ENCODE measurements around the gene PLCB1.

The PLCB1 gene

DNA sequence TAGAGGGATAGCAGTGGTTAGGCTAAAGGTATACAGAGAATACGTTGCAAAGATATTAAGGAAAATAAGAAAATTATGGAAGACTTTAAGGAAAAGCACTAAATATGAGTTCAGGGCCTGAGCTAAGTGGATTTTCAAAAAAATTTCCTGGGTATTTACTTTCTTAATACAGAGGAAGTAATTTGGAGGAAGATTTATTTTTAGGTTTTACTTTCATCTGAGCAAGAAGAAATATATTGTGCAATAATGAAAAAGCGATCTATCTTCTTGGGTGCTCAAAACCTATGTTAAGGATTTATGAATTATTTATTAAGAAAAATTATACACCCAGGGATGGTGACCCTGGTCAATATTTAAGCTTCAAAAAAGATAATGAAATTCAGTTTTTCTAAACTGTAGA, 224.7 kb downstream of the PLCB1 start:
- Histone ChIP-seq H3K9ac (ENCODE audit: low read depth, low read length, poor library complexity, severe bottlenecking) (no peak overlapping the region), H3K4me2 (ENCODE audit: low read depth, low read length, poor library complexity, severe bottlenecking) (no peak overlapping the region), H3K9me3 (ENCODE audit: insufficient read depth, low read depth, low read length) (no peaks in the 10 kb centered on the region), H3K9me2 (replicated peaks; ENCODE audit: low read depth, low read length) (no peaks in the 10 kb centered on the region), H2AFZ (ENCODE audit: low read length) (no peak overlapping the region), H3K4me3 (ENCODE audit: low read length, poor library complexity, severe bottlenecking) (no peak overlapping the region), H3K27me3 (ENCODE audit: insufficient read depth, low read length, poor library complexity, severe bottlenecking) (no peaks in the 10 kb centered on the region), H3K79me2 (ENCODE audit: insufficient read depth, low read length) (0 out of 2 replicates have a peak, but pooled peaks cover 7% of the 10 kb centered on the region), H3K36me3 (ENCODE audit: insufficient read depth, low read length) (no peaks in the 10 kb centered on the region), H3K4me1 (ENCODE audit: insufficient read depth, low read length, poor library complexity, severe bottlenecking) (peaks cover 15% of the 10 kb centered on the region), H4K20me1 (ENCODE audit: insufficient read depth, low read length, poor library complexity, severe bottlenecking) (no peaks in the 10 kb centered on the region), H3F3A (ENCODE audit: low read depth) (no peaks in the 10 kb centered on the region)
- no peak for TF ChIP-seq CTCF (conservative IDR thresholded peaks at IDR 0.05; ENCODE audit: low read length)
- no peak for TF ChIP-seq EZH2phosphoT487 (IDR thresholded peaks at IDR 0.05; ENCODE audit: borderline replicate concordance)

- Histone ChIP-seq H3K4me2 (ENCODE audit: low read depth, low read length, poor library complexity, severe bottlenecking) (no peak overlapping the region), H3K9ac (ENCODE audit: low read depth, low read length, poor library complexity, severe bottlenecking) (no peak overlapping the region), H3K79me2 (ENCODE audit: insufficient read depth, low read length) (0 out of 2 replicates have a peak, but pooled peaks cover 7% of the 10 kb centered on the region), H3K9me3 (ENCODE audit: insufficient read depth, low read depth, low read length) (no peaks in the 10 kb centered on the region), H3K4me1 (ENCODE audit: insufficient read depth, low read length, poor library complexity, severe bottlenecking) (peaks cover 15% of the 10 kb centered on the region), H3K36me3 (ENCODE audit: insufficient read depth, low read length) (no peaks in the 10 kb centered on the region), H3K9me2 (replicated peaks; ENCODE audit: low read depth, low read length) (no peaks in the 10 kb centered on the region), H4K20me1 (ENCODE audit: insufficient read depth, low read length, poor library complexity, severe bottlenecking) (no peaks in the 10 kb centered on the region), H3K27me3 (ENCODE audit: insufficient read depth, low read length, poor library complexity, severe bottlenecking) (no peaks in the 10 kb centered on the region), H3F3A (ENCODE audit: low read depth) (no peaks in the 10 kb centered on the region), H2AFZ (ENCODE audit: low read length) (no peak overlapping the region), H3K4me3 (ENCODE audit: low read length, poor library complexity, severe bottlenecking) (no peak overlapping the region)
- TF ChIP-seq CTCF (conservative IDR thresholded peaks at IDR 0.05; ENCODE audit: low read length) (no peak), EZH2phosphoT487 (IDR thresholded peaks at IDR 0.05; ENCODE audit: borderline replicate concordance) (no peak)
These were observed 225.6 kb downstream of the PLCB1 start for GRCh38 chr20:8357703-8358102.

DNA sequence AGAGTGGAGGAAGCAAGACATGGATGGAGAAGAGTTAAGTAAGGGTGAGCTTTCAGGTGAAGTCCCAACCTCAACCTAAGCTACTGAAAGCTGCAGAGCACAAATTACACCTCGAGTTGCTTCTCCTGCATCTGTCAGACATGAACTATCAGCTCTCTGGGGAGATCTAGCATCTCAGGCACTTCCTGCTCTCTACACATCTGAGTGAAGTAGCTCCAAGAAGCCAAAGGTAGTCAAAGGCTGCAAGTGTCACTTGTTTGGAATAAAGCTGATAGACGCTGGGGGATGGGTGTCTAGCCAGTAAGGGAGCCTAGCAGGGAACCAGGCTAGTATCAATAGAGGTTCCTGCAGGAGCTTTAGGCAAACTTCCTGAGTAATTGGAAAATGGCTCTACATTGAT, 228.0 kb downstream of the PLCB1 start:
- no peaks in the 10 kb centered on the region for H3K36me3 ChIP-seq (ENCODE audit: insufficient read depth, low read length)
- TF ChIP-seq EZH2phosphoT487 (IDR thresholded peaks at IDR 0.05; ENCODE audit: borderline replicate concordance), result no peak
- TF ChIP-seq CTCF (conservative IDR thresholded peaks at IDR 0.05; ENCODE audit: low read length), result no peak
- no peaks in the 10 kb centered on the region for H3K9me2 ChIP-seq (replicated peaks; ENCODE audit: low read depth, low read length)
- H3K4me3 ChIP-seq (ENCODE audit: low read length, poor library complexity, severe bottlenecking), result no peak overlapping the region
- H3K9me3 ChIP-seq (ENCODE audit: insufficient read depth, low read depth, low read length), result no peaks in the 10 kb centered on the region
- H3K4me2 ChIP-seq (ENCODE audit: low read depth, low read length, poor library complexity, severe bottlenecking), result no peak overlapping the region
- H3K9ac ChIP-seq (ENCODE audit: low read depth, low read length, poor library complexity, severe bottlenecking), result no peak overlapping the region
- H2AFZ ChIP-seq (ENCODE audit: low read length), result no peak overlapping the region
- 0 out of 2 replicates have a peak, but pooled peaks cover 2% of the 10 kb centered on the region for H3K79me2 ChIP-seq (ENCODE audit: insufficient read depth, low read length)
- H3K27me3 ChIP-seq (ENCODE audit: insufficient read depth, low read length, poor library complexity, severe bottlenecking), result no peaks in the 10 kb centered on the region
- peaks cover 15% of the 10 kb centered on the region for H3K4me1 ChIP-seq (ENCODE audit: insufficient read depth, low read length, poor library complexity, severe bottlenecking)
- H3F3A ChIP-seq (ENCODE audit: low read depth), result no peaks in the 10 kb centered on the region
- H4K20me1 ChIP-seq (ENCODE audit: insufficient read depth, low read length, poor library complexity, severe bottlenecking), result no peaks in the 10 kb centered on the region
